HG03354 (cell line): ENCODE measurements around the gene RNASE7.
"Not testable (repeated sequence)": the region's sequence is repeated elsewhere in the genome, so short reads cannot be mapped to it uniquely, and the experiment has no call there.

Source experiments
- ATAC-seq: cut with Tn5 transposase; IDR thresholded peaks from one replicate; pipeline ENCODE4 v1.9.1; 2021; ENCODE audit warnings: mild to moderate bottlenecking; ENCODE audit not compliant: unreplicated experiment, poor library complexity, severe bottlenecking

RNASE7 gene

GRCh38 chr14:21040370-21040925 is 1.7 kb upstream of the RNASE7 start:
- ATAC-seq: no peak

- not testable (repeated sequence) for ATAC-seq
Measured at GRCh38 chr14:21040941-21041340, 1.2 kb upstream of the RNASE7 start.

DNA sequence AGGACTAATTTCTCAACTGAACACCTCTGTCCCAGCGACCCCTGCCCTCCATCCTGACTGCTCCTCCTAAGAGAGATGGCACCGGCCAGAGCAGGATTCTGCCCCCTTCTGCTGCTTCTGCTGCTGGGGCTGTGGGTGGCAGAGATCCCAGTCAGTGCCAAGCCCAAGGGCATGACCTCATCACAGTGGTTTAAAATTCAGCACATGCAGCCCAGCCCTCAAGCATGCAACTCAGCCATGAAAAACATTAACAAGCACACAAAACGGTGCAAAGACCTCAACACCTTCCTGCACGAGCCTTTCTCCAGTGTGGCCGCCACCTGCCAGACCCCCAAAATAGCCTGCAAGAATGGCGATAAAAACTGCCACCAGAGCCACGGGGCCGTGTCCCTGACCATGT is 756 bp downstream of the RNASE7 start:
- ATAC-seq: no peak

GRCh38 chr14:21043387-21043973 is 1.3 kb downstream of the RNASE7 start:
- ATAC-seq: no peak

DNA sequence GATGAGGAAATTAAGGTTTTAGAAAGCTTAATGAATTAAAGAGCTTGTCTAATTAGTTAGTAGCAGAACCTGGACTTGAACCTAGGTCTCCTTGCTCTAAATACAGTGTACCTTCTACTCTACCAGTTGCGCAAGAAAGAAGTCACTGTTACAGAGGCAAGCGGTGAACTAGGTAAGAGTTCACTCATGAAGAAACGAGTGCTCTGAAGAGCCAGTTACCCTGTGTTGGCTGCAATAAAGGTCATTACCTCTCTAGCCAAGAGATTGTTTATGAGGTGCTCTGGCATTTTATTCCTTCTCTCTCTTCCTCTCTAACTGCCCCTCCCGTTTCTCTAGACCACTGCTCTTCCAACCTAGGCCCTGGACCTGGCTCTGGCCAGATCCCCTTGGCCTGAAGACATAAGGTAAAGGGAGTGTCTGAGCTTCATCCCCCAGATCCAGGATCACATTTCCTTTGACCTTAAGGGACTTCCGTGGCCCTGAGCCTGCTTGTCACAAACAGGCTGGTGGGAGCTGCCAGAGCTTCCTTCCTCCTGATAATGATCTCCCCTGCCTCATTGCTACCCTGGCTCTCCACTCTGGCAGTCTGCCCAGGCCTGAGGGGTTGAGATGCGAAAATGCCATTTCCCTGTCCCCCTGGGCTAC is 1.9 kb downstream of the RNASE7 start:
- no peak for ATAC-seq

DNA sequence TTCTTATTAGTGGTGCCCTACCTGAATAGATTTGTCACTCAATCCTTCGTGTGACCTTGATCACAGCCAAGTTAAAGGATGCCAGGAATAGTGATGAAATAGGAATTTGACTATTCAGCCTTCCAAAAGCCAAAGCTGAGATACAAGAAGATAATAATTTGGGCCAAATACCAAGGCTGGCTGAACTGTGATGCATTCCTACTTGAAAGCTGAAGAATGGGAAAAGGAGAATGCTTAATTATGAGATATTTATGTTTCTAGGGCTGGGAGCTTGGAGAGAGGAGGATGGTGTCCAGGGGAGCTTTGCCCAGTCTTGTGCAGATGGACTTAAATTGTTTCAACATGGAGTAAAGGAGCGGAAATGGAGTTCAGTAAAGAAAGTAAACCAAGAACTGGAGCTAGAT is 5.2 kb downstream of the RNASE7 start:
- no peak for ATAC-seq

DNA sequence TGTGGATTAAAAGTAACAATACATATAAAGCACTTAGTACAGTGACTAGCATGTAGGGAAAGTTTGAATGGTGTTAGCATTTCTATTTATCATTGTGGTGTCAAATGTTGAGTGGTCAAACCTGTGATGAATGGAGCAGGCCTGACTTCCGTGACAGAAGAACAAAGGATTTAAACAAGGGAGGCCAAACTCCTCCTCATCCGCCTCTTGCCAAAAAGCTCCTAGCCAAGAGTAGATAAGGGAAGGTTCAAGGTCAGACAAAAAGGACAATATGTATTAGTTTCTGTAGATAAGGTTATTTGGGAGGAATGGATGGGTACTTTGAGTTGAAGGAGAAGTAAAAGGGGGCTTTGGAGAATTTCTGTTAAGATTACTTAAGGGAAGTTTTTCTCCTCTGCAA is 6.5 kb downstream of the RNASE7 start:
- ATAC-seq: no peak

GRCh38 chr14:21049271-21049673 is 7.1 kb downstream of the RNASE7 start:
- no peak for ATAC-seq

DNA sequence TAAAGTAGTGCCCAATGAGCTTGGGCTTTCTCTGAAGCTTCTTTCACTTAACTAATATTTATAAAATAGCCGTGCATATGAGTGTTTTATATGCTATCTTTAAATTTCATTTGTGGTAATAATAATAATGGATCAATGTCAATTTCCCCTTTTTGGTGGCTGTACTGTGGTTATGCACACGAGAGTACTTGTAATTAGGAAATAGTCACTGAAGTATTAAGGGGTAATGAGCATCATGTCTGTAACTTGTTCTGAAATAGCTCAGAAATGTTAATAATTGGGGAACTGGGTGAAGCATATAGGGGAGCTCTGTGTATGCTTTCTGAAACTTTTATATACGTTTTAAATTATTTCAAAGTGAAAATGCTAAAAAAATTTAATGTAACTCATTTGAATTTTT is 8.4 kb downstream of the RNASE7 start:
- no peak for ATAC-seq

DNA sequence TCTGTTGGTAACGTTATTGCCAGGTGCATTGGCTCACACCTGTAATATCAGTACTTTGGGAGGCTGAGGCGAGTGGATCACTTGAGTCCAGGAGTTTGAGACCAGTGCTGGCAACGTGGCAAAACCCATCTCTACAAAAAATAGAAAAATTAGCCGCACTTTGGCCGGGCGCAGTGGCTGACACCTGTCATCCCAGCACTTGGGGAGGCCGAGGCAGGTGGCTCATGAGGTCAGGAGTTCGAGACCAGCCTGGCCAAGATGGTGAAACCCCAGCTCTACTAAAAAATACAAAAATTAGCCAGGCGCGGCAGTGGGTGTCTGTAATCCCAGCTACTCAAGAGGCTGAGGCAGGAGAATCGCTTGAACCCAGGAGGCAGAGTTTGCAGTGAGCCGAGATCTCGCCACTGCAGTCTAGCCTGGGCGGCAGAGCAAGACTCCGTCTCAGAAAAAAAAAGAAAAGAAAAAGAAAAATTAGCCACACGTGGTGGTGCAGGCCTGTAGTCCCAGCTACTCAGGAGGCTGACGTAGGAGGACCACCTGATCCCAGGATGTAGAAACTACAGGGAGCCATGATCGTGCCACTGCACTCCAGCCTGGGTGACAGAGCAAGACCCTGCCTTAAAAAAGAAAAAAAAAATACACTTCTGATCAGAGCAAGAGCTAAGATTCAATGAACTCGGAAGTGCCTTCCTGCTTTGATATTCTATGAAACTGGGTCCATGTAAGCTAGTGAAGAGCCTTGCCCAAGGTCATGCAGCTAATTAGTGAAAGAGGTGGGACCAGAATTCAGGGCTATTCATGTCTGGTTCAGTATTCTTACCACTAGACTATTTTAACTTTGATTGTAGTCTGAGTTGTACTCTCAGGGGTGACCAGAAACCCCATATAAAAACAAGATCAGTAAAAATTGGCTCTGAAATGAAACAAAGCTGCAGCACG is 11.3 kb downstream of the RNASE7 start:
- no peak for ATAC-seq

DNA sequence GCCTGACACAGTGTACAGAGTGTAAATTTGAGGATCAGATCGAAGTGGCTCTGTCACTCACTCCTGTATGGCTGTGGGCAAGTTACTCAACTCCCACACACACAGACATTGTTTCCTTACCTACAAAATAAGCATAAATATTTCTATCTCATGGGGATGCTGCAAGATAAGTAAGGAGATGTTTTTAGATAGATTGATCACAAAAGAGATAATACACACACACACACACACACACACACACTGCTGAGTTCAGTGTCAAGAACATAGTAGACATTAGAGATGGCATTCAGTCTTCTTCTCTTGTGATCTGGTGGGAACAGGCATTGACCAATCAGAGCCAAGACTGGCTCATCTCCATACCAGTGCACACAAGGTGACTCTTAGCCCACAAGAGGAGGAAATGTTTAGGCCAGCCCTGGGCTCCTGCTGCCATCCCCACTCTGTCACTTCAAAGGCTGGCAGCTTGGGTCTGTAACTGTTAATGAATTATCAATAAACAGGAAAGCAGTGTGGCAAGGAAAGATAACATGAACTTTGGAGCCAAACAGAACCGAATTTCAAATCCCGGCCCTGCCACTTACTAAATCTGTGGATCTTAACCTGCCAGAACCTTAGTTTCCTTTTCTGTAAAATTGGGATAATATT is 12.1 kb downstream of the RNASE7 start:
- no peak for ATAC-seq

DNA sequence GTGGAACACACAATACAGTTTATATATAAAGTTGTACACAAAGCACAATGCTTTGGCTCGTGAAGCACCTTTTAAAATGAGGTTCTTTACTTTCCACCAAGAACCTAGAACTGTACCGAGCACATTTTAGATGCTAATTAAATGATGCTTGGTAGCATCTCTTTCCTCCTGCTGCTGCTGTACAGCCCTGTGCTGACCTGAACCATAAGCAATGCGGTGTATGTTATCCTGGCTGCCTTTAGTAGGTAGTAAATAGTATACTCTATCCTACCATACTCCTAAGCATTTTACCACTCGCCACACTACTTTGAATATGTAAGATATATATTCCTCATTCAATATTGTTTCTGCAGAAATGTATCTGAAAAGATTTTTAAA is 12.6 kb downstream of the RNASE7 start:
- no peak for ATAC-seq

DNA sequence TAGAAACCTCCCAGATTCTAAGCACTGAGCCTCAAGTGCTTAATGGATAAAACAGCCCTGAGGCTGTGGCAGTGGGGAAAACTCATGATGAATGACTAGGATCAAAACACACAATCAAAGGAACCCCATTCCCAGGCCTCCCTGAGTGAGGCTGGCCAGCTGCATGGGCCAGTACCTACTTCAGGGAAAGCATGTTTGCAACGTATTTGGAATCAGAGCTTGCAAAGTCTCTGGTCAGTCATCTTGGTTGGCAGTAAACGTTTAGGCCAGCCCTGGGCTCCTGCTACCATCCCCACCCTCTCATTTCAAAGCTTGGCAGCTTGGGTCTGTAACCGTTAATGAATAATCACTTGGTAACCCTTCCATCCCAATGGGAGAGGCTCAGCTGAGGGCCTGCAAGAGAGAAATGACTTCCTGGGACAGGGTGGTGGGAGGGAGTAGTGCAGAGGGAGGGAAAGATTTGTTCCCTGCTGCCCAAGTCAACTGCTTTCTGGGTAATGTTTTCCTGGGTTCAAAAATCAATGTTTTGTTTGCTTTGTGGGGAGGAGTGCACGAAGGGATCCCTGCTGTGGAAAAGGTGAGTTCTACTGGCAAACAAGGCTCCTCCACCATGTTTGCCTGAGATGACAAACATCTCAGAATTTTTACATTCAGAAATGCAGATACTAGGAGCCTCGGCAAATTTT is 13.4 kb downstream of the RNASE7 start:
- no peak for ATAC-seq

- no peak for ATAC-seq
Measured at GRCh38 chr14:21056520-21057163, 14.5 kb downstream of the RNASE7 start.

DNA sequence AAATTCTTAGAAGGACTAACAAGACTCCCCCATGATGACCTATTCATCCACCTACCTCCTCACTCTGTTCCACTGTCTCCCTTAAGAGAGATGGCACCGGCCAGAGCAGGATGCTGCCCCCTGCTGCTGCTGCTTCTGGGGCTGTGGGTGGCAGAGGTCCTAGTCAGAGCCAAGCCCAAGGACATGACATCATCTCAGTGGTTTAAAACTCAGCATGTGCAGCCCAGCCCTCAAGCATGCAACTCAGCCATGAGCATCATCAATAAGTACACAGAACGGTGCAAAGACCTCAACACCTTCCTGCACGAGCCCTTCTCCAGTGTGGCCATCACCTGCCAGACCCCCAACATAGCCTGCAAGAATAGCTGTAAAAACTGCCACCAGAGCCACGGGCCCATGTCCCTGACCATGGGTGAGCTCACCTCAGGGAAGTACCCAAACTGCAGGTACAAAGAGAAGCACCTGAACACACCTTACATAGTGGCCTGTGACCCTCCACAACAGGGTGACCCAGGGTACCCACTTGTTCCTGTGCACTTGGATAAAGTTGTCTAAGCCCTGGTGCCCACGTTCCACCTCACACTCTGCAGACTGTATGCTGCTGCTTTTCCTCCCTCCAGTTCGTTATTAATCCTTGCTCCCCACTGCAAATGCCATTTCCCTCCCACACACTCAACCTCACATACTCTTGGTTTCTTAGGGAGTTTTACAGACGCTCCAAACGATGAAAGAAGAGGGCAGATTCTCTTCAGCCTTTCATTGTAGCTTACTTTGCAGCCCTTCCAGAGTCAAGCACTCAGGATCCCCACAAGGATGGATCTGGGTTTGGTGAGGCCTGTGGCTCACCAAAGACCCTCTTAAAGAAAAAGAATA is 15.9 kb downstream of the RNASE7 start, which contains the start of gene RNASE8:
Gene RNASE8 (plus strand): TSS at position 20 of the 873 bp plus-strand sequence. CDS start 71 bp downstream, at position 91.
- no peak for ATAC-seq

DNA sequence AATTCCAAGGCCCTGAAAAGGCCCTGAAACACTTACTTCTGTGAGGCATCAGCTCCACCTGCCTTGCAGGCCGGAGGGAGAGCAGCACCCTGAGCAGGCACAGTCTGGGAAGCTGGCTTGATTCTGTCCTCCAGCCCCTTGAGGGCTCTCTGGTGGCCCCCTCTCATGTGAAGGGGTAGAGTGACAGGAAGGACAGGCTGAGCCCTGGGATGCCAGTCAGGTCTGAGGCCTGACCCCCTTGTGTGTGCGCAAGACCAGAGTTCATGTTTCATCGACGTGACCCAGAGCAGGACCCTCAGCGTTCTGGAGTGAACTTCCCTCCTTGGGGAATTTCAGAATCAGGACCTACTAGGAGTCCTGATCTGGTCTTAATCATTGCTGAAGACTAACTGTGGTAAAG is 16.7 kb downstream of the RNASE7 start:
- ATAC-seq: no peak

GRCh38 chr14:21059842-21060613 is 17.9 kb downstream of the RNASE7 start:
- ATAC-seq: no peak
